Measurements from ENCODE around the gene OSBPL3. TPM values are rescaled to one million over a fixed set of nuclear protein-coding genes. Genes with fewer than 3 reads are reported as not detected.

OSBPL3 gene
- total RNA-seq, 1 donor from 2014 or later, result 35.2 TPM

DNA sequence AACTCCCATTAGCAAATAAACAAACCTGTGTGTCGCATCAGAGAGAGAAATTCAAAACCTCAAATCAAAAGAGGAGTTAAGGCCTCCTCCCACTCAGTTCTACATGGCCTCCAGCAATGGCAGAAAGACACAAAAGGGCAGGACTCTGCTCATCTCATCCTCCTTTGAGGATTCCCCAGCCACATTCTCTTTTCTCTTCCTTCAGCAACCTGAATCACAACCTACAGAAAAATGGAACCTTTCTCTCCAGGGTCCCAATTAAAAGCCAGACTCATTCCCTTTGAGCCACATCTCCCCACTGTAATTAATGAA lies 7.9 kb downstream of the OSBPL3 start:
- H3K4me3 ChIP-seq (ENCODE audit: low read depth, low read length), result no peak overlapping the region
- H3K27me3 ChIP-seq (ENCODE audit: control insufficient read depth, insufficient read depth, low read length), result no peaks in the 10 kb centered on the region
- TF ChIP-seq, protein P1, sequence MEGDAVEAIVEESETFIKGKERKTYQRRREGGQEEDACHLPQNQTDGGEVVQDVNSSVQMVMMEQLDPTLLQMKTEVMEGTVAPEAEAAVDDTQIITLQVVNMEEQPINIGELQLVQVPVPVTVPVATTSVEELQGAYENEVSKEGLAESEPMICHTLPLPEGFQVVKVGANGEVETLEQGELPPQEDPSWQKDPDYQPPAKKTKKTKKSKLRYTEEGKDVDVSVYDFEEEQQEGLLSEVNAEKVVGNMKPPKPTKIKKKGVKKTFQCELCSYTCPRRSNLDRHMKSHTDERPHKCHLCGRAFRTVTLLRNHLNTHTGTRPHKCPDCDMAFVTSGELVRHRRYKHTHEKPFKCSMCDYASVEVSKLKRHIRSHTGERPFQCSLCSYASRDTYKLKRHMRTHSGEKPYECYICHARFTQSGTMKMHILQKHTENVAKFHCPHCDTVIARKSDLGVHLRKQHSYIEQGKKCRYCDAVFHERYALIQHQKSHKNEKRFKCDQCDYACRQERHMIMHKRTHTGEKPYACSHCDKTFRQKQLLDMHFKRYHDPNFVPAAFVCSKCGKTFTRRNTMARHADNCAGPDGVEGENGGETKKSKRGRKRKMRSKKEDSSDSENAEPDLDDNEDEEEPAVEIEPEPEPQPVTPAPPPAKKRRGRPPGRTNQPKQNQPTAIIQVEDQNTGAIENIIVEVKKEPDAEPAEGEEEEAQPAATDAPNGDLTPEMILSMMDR (IDR thresholded peaks at IDR 0.05; ENCODE audit: insufficient read depth, low read length, poor library complexity, severe bottlenecking), result no peak
- DNase-seq (ENCODE audit: low read depth), result no peak
- no peaks in the 10 kb centered on the region for H3K36me3 ChIP-seq (ENCODE audit: control insufficient read depth, insufficient read depth, low read length)

DNA sequence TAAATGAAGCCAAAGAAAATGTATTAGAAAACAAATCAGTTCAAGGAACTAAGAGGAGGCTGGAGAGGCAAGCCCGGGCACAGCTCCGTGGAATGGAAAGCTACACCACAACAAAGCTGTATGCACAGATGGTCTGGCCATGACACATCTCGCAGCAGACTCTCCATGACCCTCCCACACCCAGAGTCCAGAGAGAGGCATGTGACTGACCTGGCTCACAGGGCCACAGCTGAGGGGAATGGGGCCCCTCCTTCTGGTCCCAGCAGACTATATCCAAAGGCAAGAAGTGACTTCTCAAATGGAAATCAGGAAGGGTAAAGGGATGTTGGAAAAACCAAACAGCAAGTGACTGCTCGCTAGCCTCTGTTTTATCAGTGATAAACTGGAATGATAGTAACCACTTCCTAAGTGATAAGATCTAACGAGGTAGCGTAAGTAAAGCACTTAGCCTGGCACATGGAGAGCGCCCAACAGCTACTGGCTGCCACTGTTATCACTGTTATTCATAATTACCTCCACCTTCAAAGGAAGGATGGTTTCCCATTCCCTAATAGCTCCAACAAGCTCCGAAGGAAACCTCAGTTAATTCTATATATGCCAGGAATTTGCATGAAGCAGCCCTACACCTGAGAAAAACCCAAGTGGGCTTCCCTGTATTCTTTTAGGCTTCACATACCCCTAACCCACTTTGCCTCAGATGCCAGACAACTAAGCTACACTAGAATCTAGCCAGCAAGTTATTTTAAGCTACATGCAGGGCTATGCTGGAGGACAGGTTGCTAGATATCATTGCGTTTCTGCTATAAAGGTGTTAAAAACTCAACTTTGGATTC lies 8.4 kb downstream of the OSBPL3 start:
- no peaks in the 10 kb centered on the region for H3K36me3 ChIP-seq (ENCODE audit: control insufficient read depth, insufficient read depth, low read length)
- TF ChIP-seq, protein P1 (IDR thresholded peaks at IDR 0.05; ENCODE audit: insufficient read depth, low read length, poor library complexity, severe bottlenecking), result no peak
- no peak for DNase-seq (ENCODE audit: low read depth)
- H3K4me3 ChIP-seq (ENCODE audit: low read depth, low read length), result no peak overlapping the region
- no peaks in the 10 kb centered on the region for H3K27me3 ChIP-seq (ENCODE audit: control insufficient read depth, insufficient read depth, low read length)

DNA sequence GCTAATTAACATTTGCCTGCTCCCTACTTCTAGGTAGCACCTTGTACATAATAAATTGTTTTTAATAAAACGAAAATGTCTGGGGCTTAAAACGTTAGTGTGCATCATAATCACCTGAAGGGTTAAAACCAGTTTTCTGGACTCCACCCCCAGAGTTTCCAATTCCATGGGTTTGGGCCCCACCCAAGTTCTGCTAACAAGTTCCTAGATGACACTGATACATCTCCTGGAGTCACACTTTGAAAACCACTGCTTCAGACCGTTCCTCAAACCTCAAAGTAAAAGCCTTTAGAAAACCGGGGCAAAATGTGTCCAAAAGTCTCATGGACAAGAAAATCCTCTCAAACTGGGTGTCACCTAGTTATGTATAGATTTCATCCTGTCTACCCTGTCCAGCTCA lies 9.3 kb downstream of the OSBPL3 start:
- no peak for DNase-seq (ENCODE audit: low read depth)
- H3K4me3 ChIP-seq (ENCODE audit: low read depth, low read length), result no peak overlapping the region
- H3K27me3 ChIP-seq (ENCODE audit: control insufficient read depth, insufficient read depth, low read length), result no peaks in the 10 kb centered on the region
- no peaks in the 10 kb centered on the region for H3K36me3 ChIP-seq (ENCODE audit: control insufficient read depth, insufficient read depth, low read length)
- TF ChIP-seq, protein P1 (IDR thresholded peaks at IDR 0.05; ENCODE audit: insufficient read depth, low read length, poor library complexity, severe bottlenecking), result no peak

DNA sequence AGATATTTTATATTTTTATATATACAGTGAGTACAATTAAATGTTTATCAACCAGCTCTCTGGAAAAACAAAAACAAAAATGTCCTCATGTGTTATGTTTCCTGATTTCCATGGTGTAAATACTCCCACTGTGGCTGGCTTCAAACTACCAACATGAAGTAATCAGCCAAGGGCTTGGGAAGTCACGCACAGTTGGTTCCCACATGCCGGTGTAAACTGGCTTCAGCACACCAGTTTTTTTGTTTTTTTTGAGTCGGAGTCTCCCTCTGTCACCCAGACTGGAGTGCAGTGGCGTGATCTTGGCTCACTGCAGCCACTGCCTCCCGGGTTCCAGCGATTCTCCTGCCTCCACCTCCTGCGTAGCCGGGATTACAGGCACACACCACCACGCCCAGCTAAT lies 11.8 kb downstream of the OSBPL3 start:
- TF ChIP-seq, protein P1 (IDR thresholded peaks at IDR 0.05; ENCODE audit: insufficient read depth, low read length, poor library complexity, severe bottlenecking), result no peak
- H3K27me3 ChIP-seq (ENCODE audit: control insufficient read depth, insufficient read depth, low read length), result no peaks in the 10 kb centered on the region
- H3K4me3 ChIP-seq (ENCODE audit: low read depth, low read length), result no peak overlapping the region
- DNase-seq (ENCODE audit: low read depth), result no peak
- no peaks in the 10 kb centered on the region for H3K36me3 ChIP-seq (ENCODE audit: control insufficient read depth, insufficient read depth, low read length)

DNA sequence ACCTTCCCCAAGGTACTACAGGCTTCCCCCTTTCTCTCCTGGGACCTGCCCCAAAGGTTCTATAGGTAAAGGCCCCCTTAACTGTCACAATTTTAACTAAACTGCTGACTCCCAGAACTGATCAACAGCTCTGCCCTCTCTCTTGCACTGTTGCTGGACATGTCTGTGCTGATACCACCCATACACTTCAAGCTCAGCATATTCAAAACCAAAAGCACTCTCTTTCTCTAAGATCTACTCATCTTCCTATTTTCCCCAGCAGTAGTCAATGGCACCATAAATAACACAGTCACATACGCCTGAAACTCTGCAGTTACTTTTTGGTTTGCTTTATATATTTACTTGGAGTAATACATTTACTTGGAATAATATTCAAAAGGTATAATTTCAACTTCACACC lies 12.3 kb downstream of the OSBPL3 start:
- TF ChIP-seq, protein P1 (IDR thresholded peaks at IDR 0.05; ENCODE audit: insufficient read depth, low read length, poor library complexity, severe bottlenecking), result no peak

DNA sequence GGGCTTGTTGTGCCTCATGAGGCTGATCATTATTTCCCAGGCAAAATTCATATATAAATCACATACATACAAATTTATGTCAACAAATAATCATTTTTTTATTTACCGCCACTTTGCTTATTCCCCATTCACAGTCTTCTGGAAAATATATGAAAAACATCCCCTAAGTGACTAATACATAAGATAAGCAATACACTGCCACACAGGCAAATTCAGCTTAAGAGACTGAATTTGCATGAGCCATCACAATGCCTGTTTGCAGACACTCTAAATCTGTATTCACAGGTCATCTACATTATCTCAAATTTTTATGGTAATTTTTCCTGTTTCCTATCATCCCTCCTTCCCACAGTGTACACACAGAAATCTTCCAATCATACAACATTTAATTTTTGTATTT lies 13.2 kb downstream of the OSBPL3 start:
- no peak for DNase-seq (ENCODE audit: low read depth)
- TF ChIP-seq, protein P1 (IDR thresholded peaks at IDR 0.05; ENCODE audit: insufficient read depth, low read length, poor library complexity, severe bottlenecking), result no peak
- Histone ChIP-seq H3K36me3 (ENCODE audit: control insufficient read depth, insufficient read depth, low read length) (no peaks in the 10 kb centered on the region), H3K4me3 (ENCODE audit: low read depth, low read length) (no peak overlapping the region), H3K27me3 (ENCODE audit: control insufficient read depth, insufficient read depth, low read length) (no peaks in the 10 kb centered on the region)

More for the DNA sequence above, 12.3 kb downstream of the OSBPL3 start:
- H3K27me3 ChIP-seq (ENCODE audit: control insufficient read depth, insufficient read depth, low read length), result no peaks in the 10 kb centered on the region
- H3K36me3 ChIP-seq (ENCODE audit: control insufficient read depth, insufficient read depth, low read length), result no peaks in the 10 kb centered on the region
- DNase-seq (ENCODE audit: low read depth), result no peak
- no peak overlapping the region for H3K4me3 ChIP-seq (ENCODE audit: low read depth, low read length)
